Measurements from ENCODE around the gene CDCA3. TPM values are rescaled to one million over a fixed set of nuclear protein-coding genes. Genes with fewer than 3 reads are reported as not detected.

The CDCA3 gene
- total and polyA plus RNA-seq, 2 of the 13 experiments (the other 11 are each of a cell fraction or from before 2014, with no cell fraction given) = 32.7 to 56.5 TPM

DNA sequence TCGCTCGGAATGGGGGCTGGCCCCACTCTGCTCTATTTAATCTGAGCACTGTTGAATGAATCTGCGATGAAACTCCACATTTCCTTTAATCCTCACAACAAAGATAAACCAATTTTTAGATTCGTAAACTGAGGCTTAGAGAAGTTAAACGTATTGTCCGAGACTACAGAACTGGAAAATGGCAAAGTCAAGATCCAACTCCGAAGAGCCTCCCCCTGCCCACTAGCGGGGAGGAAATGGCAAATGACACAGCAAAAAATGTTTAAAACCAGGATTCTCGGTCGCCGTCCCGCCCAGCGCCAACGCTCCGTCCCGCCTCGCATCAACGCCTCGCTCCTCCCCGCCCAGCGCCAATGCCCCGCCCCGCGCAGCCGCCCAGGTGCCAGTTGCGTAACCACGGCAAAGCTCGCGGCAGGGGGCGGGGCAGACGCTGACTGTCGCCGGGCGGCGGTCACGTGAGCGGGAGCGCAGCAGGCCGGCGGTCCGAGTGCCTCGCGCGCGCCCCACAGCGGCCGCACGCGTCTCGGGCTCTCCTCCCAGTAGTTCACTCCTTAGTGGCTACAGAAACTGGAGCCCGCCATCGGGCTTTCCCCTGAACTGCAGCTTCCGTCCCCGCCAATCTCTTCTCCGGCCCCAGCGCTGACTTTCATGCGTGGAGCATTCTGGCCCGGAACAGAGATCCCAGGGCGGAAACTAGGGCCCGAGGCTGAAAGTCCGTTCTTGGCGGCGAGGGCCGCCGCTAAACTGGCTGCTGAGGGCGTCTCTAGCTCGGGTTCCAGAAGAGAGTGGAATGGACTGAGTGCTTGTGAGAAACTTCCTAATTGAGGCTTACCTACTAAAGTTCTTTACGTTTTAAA lies 39.9 kb upstream of the CDCA3 start (continued):
- TF ChIP-seq ZNF549 (CRISPR knock-in tag; IDR thresholded peaks at IDR 0.05) = no peak
- TF ChIP-seq ZNF629 (CRISPR knock-in tag; conservative IDR thresholded peaks at IDR 0.05) = 0 out of 2 replicates have a peak, but pooled peaks have one; percentile 47
- TF ChIP-seq, protein P1, sequence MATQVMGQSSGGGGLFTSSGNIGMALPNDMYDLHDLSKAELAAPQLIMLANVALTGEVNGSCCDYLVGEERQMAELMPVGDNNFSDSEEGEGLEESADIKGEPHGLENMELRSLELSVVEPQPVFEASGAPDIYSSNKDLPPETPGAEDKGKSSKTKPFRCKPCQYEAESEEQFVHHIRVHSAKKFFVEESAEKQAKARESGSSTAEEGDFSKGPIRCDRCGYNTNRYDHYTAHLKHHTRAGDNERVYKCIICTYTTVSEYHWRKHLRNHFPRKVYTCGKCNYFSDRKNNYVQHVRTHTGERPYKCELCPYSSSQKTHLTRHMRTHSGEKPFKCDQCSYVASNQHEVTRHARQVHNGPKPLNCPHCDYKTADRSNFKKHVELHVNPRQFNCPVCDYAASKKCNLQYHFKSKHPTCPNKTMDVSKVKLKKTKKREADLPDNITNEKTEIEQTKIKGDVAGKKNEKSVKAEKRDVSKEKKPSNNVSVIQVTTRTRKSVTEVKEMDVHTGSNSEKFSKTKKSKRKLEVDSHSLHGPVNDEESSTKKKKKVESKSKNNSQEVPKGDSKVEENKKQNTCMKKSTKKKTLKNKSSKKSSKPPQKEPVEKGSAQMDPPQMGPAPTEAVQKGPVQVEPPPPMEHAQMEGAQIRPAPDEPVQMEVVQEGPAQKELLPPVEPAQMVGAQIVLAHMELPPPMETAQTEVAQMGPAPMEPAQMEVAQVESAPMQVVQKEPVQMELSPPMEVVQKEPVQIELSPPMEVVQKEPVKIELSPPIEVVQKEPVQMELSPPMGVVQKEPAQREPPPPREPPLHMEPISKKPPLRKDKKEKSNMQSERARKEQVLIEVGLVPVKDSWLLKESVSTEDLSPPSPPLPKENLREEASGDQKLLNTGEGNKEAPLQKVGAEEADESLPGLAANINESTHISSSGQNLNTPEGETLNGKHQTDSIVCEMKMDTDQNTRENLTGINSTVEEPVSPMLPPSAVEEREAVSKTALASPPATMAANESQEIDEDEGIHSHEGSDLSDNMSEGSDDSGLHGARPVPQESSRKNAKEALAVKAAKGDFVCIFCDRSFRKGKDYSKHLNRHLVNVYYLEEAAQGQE (IDR thresholded peaks at IDR 0.05; ENCODE audit: borderline replicate concordance in 1 of 2, low read depth in 1 of 2, low read length in 2 of 2) = no peak; a peak in 1 of 4 replicates
- TF ChIP-seq, protein P2, sequence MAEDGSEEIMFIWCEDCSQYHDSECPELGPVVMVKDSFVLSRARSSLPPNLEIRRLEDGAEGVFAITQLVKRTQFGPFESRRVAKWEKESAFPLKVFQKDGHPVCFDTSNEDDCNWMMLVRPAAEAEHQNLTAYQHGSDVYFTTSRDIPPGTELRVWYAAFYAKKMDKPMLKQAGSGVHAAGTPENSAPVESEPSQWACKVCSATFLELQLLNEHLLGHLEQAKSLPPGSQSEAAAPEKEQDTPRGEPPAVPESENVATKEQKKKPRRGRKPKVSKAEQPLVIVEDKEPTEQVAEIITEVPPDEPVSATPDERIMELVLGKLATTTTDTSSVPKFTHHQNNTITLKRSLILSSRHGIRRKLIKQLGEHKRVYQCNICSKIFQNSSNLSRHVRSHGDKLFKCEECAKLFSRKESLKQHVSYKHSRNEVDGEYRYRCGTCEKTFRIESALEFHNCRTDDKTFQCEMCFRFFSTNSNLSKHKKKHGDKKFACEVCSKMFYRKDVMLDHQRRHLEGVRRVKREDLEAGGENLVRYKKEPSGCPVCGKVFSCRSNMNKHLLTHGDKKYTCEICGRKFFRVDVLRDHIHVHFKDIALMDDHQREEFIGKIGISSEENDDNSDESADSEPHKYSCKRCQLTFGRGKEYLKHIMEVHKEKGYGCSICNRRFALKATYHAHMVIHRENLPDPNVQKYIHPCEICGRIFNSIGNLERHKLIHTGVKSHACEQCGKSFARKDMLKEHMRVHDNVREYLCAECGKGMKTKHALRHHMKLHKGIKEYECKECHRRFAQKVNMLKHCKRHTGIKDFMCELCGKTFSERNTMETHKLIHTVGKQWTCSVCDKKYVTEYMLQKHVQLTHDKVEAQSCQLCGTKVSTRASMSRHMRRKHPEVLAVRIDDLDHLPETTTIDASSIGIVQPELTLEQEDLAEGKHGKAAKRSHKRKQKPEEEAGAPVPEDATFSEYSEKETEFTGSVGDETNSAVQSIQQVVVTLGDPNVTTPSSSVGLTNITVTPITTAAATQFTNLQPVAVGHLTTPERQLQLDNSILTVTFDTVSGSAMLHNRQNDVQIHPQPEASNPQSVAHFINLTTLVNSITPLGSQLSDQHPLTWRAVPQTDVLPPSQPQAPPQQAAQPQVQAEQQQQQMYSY (CRISPR knock-in tag; IDR thresholded peaks at IDR 0.05) = peak; percentile 78; the same call in 1 of the 2 replicates
- no peak for TF ChIP-seq IKZF1 (IDR thresholded peaks at IDR 0.05)
- TF ChIP-seq ZNF607 (CRISPR knock-in tag; IDR thresholded peaks at IDR 0.05; ENCODE audit: borderline replicate concordance) = peak; percentile 90; the same call in 1 of the 2 replicates
- TF ChIP-seq HNRNPH1 (optimal IDR thresholded peaks at IDR 0.05; ENCODE audit: low read depth, low read length) = no peak
- 0 out of 2 replicates have a peak, but pooled peaks have one; percentile 56 for TF ChIP-seq ZNF724P (CRISPR knock-in tag; IDR thresholded peaks at IDR 0.05; ENCODE audit: borderline replicate concordance)
- TF ChIP-seq, protein P3, sequence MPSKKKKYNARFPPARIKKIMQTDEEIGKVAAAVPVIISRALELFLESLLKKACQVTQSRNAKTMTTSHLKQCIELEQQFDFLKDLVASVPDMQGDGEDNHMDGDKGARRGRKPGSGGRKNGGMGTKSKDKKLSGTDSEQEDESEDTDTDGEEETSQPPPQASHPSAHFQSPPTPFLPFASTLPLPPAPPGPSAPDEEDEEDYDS (CRISPR knock-in tag; IDR thresholded peaks at IDR 0.05) = no peak; the same call in none of the 2 replicates
- no peak for TF ChIP-seq NFYC (CRISPR knock-in tag; IDR thresholded peaks at IDR 0.05)
- no peak for TF ChIP-seq NFATC3 (CRISPR knock-in tag; IDR thresholded peaks at IDR 0.05)
- TF ChIP-seq, protein P4, sequence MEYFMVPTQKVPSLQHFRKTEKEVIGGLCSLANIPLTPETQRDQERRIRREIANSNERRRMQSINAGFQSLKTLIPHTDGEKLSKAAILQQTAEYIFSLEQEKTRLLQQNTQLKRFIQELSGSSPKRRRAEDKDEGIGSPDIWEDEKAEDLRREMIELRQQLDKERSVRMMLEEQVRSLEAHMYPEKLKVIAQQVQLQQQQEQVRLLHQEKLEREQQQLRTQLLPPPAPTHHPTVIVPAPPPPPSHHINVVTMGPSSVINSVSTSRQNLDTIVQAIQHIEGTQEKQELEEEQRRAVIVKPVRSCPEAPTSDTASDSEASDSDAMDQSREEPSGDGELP (IDR thresholded peaks at IDR 0.05; ENCODE audit: borderline replicate concordance, low read depth) = peak; percentile 64; the same call in 1 of the 2 replicates
- TF ChIP-seq ZNF614 (CRISPR knock-in tag; IDR thresholded peaks at IDR 0.05; ENCODE audit: borderline replicate concordance) = peak; percentile 91; the same call in 1 of the 2 replicates
- TF ChIP-seq, protein P5, sequence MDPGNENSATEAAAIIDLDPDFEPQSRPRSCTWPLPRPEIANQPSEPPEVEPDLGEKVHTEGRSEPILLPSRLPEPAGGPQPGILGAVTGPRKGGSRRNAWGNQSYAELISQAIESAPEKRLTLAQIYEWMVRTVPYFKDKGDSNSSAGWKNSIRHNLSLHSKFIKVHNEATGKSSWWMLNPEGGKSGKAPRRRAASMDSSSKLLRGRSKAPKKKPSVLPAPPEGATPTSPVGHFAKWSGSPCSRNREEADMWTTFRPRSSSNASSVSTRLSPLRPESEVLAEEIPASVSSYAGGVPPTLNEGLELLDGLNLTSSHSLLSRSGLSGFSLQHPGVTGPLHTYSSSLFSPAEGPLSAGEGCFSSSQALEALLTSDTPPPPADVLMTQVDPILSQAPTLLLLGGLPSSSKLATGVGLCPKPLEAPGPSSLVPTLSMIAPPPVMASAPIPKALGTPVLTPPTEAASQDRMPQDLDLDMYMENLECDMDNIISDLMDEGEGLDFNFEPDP (CRISPR knock-in tag; conservative IDR thresholded peaks at IDR 0.05) = no peak
- TF ChIP-seq, protein P6, sequence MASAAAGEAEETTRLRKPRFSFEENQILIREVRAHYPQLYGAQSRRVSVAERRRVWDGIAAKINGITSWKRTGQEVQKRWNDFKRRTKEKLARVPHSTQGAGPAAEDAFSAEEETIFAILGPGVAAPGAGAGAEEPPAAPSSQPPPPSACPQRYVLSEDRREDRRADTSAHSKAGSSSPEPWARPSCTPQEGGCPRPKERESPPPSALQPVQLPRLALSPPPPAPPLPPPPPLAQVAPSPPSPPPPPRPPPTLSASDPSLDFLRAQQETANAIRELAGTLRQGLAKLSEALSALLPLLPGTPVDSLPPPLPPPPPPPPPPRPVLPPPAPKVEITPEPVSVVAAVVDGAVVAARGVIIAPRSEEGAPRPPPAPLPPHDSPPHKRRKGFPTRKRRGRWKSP (CRISPR knock-in tag; IDR thresholded peaks at IDR 0.05) = peak; percentile 77
- TF ChIP-seq DNMT3B (CRISPR knock-in tag; conservative IDR thresholded peaks at IDR 0.05) = 0 out of 2 replicates have a peak, but pooled peaks have one; percentile 27
- peak; percentile 55; the same call in 1 of the 2 replicates for TF ChIP-seq ZNF572 (CRISPR knock-in tag; IDR thresholded peaks at IDR 0.05)

Measured in HepG2 (cell line).